ENCODE data around the gene RAB11B. TPM values are rescaled to one million over a fixed set of nuclear protein-coding genes. Genes with fewer than 3 reads are reported as not detected.
A peak's percentile ranks its signal among the peaks of the same experiment; 100 is the strongest.
"Not testable (repeated sequence)": the region's sequence is repeated elsewhere in the genome, so short reads cannot be mapped to it uniquely, and the experiment has no call there.

The RAB11B gene
- 121 and 135 TPM in 2 replicates for total RNA-seq
- long read RNA-seq: 0 reads

- Mint-ChIP-seq H3K27me3 (ENCODE audit: low read depth) (no peaks in the 10 kb centered on the region), H3K4me3 (peak within 1 kb of the TSS; percentile 93), H3K27ac (ENCODE audit: unreplicated experiment) (peak within 1 kb of the TSS; percentile 100), H3K36me3 (ENCODE audit: low read depth) (peaks cover 12% of the 10 kb centered on the region), H3K9me3 (peaks cover 8% of the 10 kb centered on the region), H3K4me1 (peaks cover 30% of the 10 kb centered on the region)
- DNase-seq (ENCODE audit: low read depth, low spot score): peak; percentile 94
- no peak for TF ChIP-seq CTCF (conservative IDR thresholded peaks at IDR 0.05)
Measured at GRCh38 chr19:8389891-8390616, at the start of gene RAB11B. Gene RAB11B (plus strand): TSS chr19:8390360. CDS start chr19:8390417, 57 bp downstream.

DNA sequence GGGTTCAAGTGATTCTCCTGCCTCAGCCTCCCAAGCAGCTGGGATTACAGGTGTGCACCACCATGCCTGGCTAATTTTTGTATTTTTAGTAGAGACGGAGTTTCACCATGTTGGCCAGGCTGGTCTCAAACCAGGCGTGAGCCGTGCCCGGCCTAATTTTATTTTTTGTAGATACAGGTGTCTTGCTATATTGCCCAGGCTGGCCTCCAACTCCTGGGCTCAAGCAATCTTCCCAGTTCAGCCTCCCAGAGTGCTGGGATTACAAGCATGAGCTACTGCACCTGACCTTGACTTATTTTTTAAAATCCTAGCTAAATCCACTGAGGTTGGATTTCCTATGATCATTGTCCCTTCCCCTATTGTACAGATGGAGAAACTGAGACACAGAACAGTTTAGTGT is 48.7 kb upstream of the RAB11B start:
- H3K9me3 Mint-ChIP-seq; H3K4me1 Mint-ChIP-seq; H3K27ac Mint-ChIP-seq (ENCODE audit: unreplicated experiment); H3K36me3 Mint-ChIP-seq (ENCODE audit: low read depth); DNase-seq (ENCODE audit: low read depth, low spot score); H3K4me3 Mint-ChIP-seq: not testable (repeated sequence)
- peaks cover 69% of the 10 kb centered on the region for H3K27me3 Mint-ChIP-seq (ENCODE audit: low read depth)

- Mint-ChIP-seq H3K9me3 (no peaks in the 10 kb centered on the region), H3K27me3 (ENCODE audit: low read depth) (peaks cover 61% of the 10 kb centered on the region), H3K4me1 (peaks cover 8% of the 10 kb centered on the region), H3K4me3 (no peak overlapping the region), H3K27ac (ENCODE audit: unreplicated experiment) (no peak overlapping the region), H3K36me3 (ENCODE audit: low read depth) (no peaks in the 10 kb centered on the region)
- TF ChIP-seq CTCF (conservative IDR thresholded peaks at IDR 0.05): no peak
- no peak for DNase-seq (ENCODE audit: low read depth, low spot score)
Measured at GRCh38 chr19:8342316-8342683, 47.9 kb upstream of the RAB11B start.

GRCh38 chr19:8342684-8343482 is 47.3 kb upstream of the RAB11B start, which contains the start of gene KANK3:
Gene KANK3 (minus strand): TSS chr19:8343262. CDS start chr19:8337828, 5,434 bp downstream.
- Mint-ChIP-seq H3K27me3 (ENCODE audit: low read depth) (peaks cover 56% of the 10 kb centered on the region), H3K27ac (ENCODE audit: unreplicated experiment) (no peak within 1 kb of the TSS), H3K4me3 (peak within 1 kb of the TSS; percentile 64), H3K4me1 (peaks cover 12% of the 10 kb centered on the region), H3K36me3 (ENCODE audit: low read depth) (no peaks in the 10 kb centered on the region), H3K9me3 (no peaks in the 10 kb centered on the region)
- peak; percentile 88 for DNase-seq (ENCODE audit: low read depth, low spot score)
- TF ChIP-seq CTCF (conservative IDR thresholded peaks at IDR 0.05): no peak

GRCh38 chr19:8343483-8343844 is 46.7 kb upstream of the RAB11B start:
- no peak for TF ChIP-seq CTCF (conservative IDR thresholded peaks at IDR 0.05)
- H3K4me3 Mint-ChIP-seq: peak overlapping the region; percentile 64
- H3K27me3 Mint-ChIP-seq (ENCODE audit: low read depth): peaks cover 50% of the 10 kb centered on the region
- H3K27ac Mint-ChIP-seq (ENCODE audit: unreplicated experiment): no peak overlapping the region
- no peaks in the 10 kb centered on the region for H3K9me3 Mint-ChIP-seq
- DNase-seq (ENCODE audit: low read depth, low spot score): no peak
- peaks cover 13% of the 10 kb centered on the region for H3K4me1 Mint-ChIP-seq
- no peaks in the 10 kb centered on the region for H3K36me3 Mint-ChIP-seq (ENCODE audit: low read depth)

- DNase-seq (ENCODE audit: low read depth, low spot score); H3K36me3 Mint-ChIP-seq (ENCODE audit: low read depth); H3K27me3 Mint-ChIP-seq (ENCODE audit: low read depth); H3K9me3 Mint-ChIP-seq; H3K4me3 Mint-ChIP-seq; H3K27ac Mint-ChIP-seq (ENCODE audit: unreplicated experiment): not testable (repeated sequence)
- peaks cover 14% of the 10 kb centered on the region for H3K4me1 Mint-ChIP-seq
Measured at GRCh38 chr19:8349629-8350372, 40.4 kb upstream of the RAB11B start.

All from neural crest cell (in vitro differentiated cells).